ENCODE measurements around the gene RELN. TPM values are rescaled to one million over a fixed set of nuclear protein-coding genes. Genes with fewer than 3 reads are reported as not detected.
"Not testable (repeated sequence)": the region's sequence is repeated elsewhere in the genome, so short reads cannot be mapped to it uniquely, and the experiment has no call there.

Gene RELN
- total RNA-seq, 1 experiment from 2014 or later: 0.02 TPM

DNA sequence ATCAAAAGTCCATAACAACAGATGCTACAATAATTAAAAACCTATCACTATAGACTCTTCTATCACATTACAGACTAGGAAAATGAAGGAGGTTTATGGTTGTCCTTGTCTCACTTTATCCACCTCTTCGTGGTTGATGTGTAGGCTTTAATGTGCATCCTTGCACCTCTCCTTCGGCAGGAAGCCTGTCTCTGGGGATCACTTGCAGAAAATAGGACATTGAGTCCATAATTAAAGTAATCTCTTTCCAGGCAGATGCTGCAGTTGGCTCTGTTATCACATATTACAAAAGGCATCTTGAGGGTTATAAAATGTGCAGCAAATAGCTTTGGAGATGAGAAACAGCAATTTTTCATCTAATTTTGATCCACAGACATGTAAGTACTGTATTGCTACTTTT lies 168.4 kb downstream of the RELN start:
- H3K56ac ChIP-seq (ENCODE audit: insufficient read length, low read depth, low read length): no peak overlapping the region
- H2BK15ac ChIP-seq (ENCODE audit: low read depth, low read length): no peak overlapping the region
- H2BK20ac ChIP-seq (ENCODE audit: low read depth, low read length, poor library complexity, severe bottlenecking): no peak overlapping the region
- H2BK12ac ChIP-seq (ENCODE audit: insufficient read length, low read depth, low read length): no peak overlapping the region
- Mint-ChIP-seq H3K36me3 (ENCODE audit: insufficient read depth in 1 of 3, low read depth in 3 of 3) (no peaks in the 10 kb centered on the region), H3K4me1 (no peaks in the 10 kb centered on the region), H3K4me3 (no peak overlapping the region), H3K27me3 (ENCODE audit: low read depth) (no peaks in the 10 kb centered on the region), H3K9me3 (peaks cover 2 to 8% of the 10 kb centered on the region in 2 experiments; a peak in 3 of 5 replicates), H3K27ac (no peak overlapping the region)
- H3K4ac ChIP-seq (ENCODE audit: low read depth, low read length): no peak overlapping the region
- H3T11ph ChIP-seq (ENCODE audit: low read length): no peak overlapping the region
- no peak overlapping the region for H2AFZ ChIP-seq (ENCODE audit: low read length)
- no peak overlapping the region for H4K91ac ChIP-seq (ENCODE audit: insufficient read length, low read depth, low read length)
- H3K79me1 ChIP-seq (ENCODE audit: insufficient read depth, low read depth, low read length, poor library complexity, severe bottlenecking): no peaks in the 10 kb centered on the region
- no peak overlapping the region for H3K27ac ChIP-seq (ENCODE audit: insufficient read length, low read depth, low read length)
- no peaks in the 10 kb centered on the region for H3K4me1 ChIP-seq (ENCODE audit: insufficient read depth, low read length)
- no peak overlapping the region for H2AK5ac ChIP-seq (ENCODE audit: insufficient read length, low read length)
- no peak overlapping the region for H2BK5ac ChIP-seq (ENCODE audit: insufficient read length, low read length)
- H3K23me2 ChIP-seq (ENCODE audit: insufficient read length, low read depth, low read length, poor library complexity, severe bottlenecking): no peaks in the 10 kb centered on the region
- no peak overlapping the region for H4K8ac ChIP-seq (replicated peaks; ENCODE audit: insufficient read length, low read depth, low read length)
- no peak overlapping the region for H3K4me2 ChIP-seq (ENCODE audit: insufficient read depth, insufficient read length, low read length)
- H3K27me3 ChIP-seq (ENCODE audit: insufficient read depth, low read length): no peaks in the 10 kb centered on the region
- TF ChIP-seq, protein P1, sequence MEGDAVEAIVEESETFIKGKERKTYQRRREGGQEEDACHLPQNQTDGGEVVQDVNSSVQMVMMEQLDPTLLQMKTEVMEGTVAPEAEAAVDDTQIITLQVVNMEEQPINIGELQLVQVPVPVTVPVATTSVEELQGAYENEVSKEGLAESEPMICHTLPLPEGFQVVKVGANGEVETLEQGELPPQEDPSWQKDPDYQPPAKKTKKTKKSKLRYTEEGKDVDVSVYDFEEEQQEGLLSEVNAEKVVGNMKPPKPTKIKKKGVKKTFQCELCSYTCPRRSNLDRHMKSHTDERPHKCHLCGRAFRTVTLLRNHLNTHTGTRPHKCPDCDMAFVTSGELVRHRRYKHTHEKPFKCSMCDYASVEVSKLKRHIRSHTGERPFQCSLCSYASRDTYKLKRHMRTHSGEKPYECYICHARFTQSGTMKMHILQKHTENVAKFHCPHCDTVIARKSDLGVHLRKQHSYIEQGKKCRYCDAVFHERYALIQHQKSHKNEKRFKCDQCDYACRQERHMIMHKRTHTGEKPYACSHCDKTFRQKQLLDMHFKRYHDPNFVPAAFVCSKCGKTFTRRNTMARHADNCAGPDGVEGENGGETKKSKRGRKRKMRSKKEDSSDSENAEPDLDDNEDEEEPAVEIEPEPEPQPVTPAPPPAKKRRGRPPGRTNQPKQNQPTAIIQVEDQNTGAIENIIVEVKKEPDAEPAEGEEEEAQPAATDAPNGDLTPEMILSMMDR (conservative IDR thresholded peaks at IDR 0.05): no peak
- DNase-seq: no peak
- no peak overlapping the region for H3K9ac ChIP-seq (ENCODE audit: extremely low read depth, insufficient read length, low read length)
- H4K5ac ChIP-seq (ENCODE audit: insufficient read length, low read depth, low read length): no peak overlapping the region
- no CpG with 5 or more reads among the region's 2 CpGs for WGBS (ENCODE audit: extremely low coverage, insufficient read length, low lambda C conversion rate)
- no peak overlapping the region for H2BK120ac ChIP-seq (ENCODE audit: low read depth, low read length, poor library complexity, severe bottlenecking)
- no peak overlapping the region for H3K14ac ChIP-seq (ENCODE audit: insufficient read depth, low read length)
- no peak overlapping the region for H3K23ac ChIP-seq (ENCODE audit: insufficient read length, low read depth, low read length)
- H3K79me2 ChIP-seq (ENCODE audit: insufficient read depth, low read length): no peaks in the 10 kb centered on the region
- H3K9me3 ChIP-seq (ENCODE audit: control insufficient read depth, low read depth, low read length): no peaks in the 10 kb centered on the region
- H4K20me1 ChIP-seq (ENCODE audit: control insufficient read depth, insufficient read depth, insufficient read length): no peaks in the 10 kb centered on the region
- no peak overlapping the region for H3K18ac ChIP-seq (ENCODE audit: insufficient read length, low read depth, low read length)

DNA sequence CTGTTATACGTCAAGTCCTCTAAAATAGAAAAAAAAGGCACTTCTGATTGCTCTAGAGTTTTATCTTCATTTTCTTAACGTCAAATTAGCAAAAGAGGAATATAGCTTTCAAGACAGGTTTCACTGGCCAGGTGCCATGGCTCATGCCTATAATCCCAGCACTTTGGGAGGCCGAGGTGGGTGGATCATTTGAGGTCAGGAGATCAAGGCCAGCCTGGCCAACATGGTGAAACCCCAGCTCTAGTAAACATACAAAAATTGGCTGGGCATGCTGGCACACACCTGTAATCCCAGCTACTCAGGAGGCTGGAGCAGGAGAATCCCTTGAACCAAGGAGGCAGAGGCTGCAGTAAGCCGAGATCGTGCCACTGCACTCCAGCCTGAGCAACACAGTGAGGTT lies 173.5 kb downstream of the RELN start:
- H2BK15ac ChIP-seq (ENCODE audit: low read depth, low read length); H3K9ac ChIP-seq (ENCODE audit: extremely low read depth, insufficient read length, low read length); H4K5ac ChIP-seq (ENCODE audit: insufficient read length, low read depth, low read length); H3K79me2 ChIP-seq (ENCODE audit: insufficient read depth, low read length); H3K27ac Mint-ChIP-seq; H3K23ac ChIP-seq (ENCODE audit: insufficient read length, low read depth, low read length); H3K56ac ChIP-seq (ENCODE audit: insufficient read length, low read depth, low read length); H4K91ac ChIP-seq (ENCODE audit: insufficient read length, low read depth, low read length); H3K27ac ChIP-seq (ENCODE audit: insufficient read length, low read depth, low read length); H3T11ph ChIP-seq (ENCODE audit: low read length); H3K4me1 Mint-ChIP-seq; H2AK5ac ChIP-seq (ENCODE audit: insufficient read length, low read length); H2BK5ac ChIP-seq (ENCODE audit: insufficient read length, low read length); H3K79me1 ChIP-seq (ENCODE audit: insufficient read depth, low read depth, low read length, poor library complexity, severe bottlenecking); H3K27me3 Mint-ChIP-seq (ENCODE audit: low read depth); H3K4me2 ChIP-seq (ENCODE audit: insufficient read depth, insufficient read length, low read length); H3K36me3 Mint-ChIP-seq (ENCODE audit: insufficient read depth in 1 of 3, low read depth in 3 of 3); H3K9me3 Mint-ChIP-seq; H3K27me3 ChIP-seq (ENCODE audit: insufficient read depth, low read length); H3K4ac ChIP-seq (ENCODE audit: low read depth, low read length); H3K18ac ChIP-seq (ENCODE audit: insufficient read length, low read depth, low read length); H3K4me1 ChIP-seq (ENCODE audit: insufficient read depth, low read length); H3K23me2 ChIP-seq (ENCODE audit: insufficient read length, low read depth, low read length, poor library complexity, severe bottlenecking); H3K14ac ChIP-seq (ENCODE audit: insufficient read depth, low read length); H2BK120ac ChIP-seq (ENCODE audit: low read depth, low read length, poor library complexity, severe bottlenecking); H3K9me3 ChIP-seq (ENCODE audit: control insufficient read depth, low read depth, low read length); H2AFZ ChIP-seq (ENCODE audit: low read length); H4K20me1 ChIP-seq (ENCODE audit: control insufficient read depth, insufficient read depth, insufficient read length); H3K4me3 Mint-ChIP-seq; H2BK20ac ChIP-seq (ENCODE audit: low read depth, low read length, poor library complexity, severe bottlenecking); H2BK12ac ChIP-seq (ENCODE audit: insufficient read length, low read depth, low read length); H4K8ac ChIP-seq (replicated peaks; ENCODE audit: insufficient read length, low read depth, low read length); DNase-seq: not testable (repeated sequence)
- no CpG with 5 or more reads among the region's 5 CpGs for WGBS (ENCODE audit: extremely low coverage, insufficient read length, low lambda C conversion rate)

Measured in H9 (cell line).